Loucy (cell line): ENCODE measurements around the gene CUBN.

ENCODE experiments used
- H2AFZ ChIP-seq: fragments of 200-600 bp; sonication (generic); 2 replicates; pipeline ENCODE4 v1.6.0; 2016; ENCODE audit warnings: antibody characterized with exemption, mild to moderate bottlenecking, low read length, moderate library complexity
- H3F3A ChIP-seq: fragments of 200-600 bp; 2 replicates; pipeline ENCODE4 v1.6.0; 2016; ENCODE audit warnings: antibody characterized with exemption, low read depth, mild to moderate bottlenecking
- H3K27me3 ChIP-seq: fragments of 200-600 bp; sonication (generic); 2 replicates; pipeline ENCODE4 v1.6.1; 2014; ENCODE audit warnings: low read length, mild to moderate bottlenecking; ENCODE audit not compliant: insufficient read depth, poor library complexity, severe bottlenecking
- H3K36me3 ChIP-seq: fragments of 200-600 bp; sonication (generic); 2 replicates; pipeline ENCODE4 v1.6.1; 2016; ENCODE audit warnings: low read length; ENCODE audit not compliant: insufficient read depth
- H3K4me1 ChIP-seq: fragments of 200-600 bp; sonication (generic); 2 replicates; pipeline ENCODE4 v1.5.1; 2014; ENCODE audit warnings: low read length, mild to moderate bottlenecking; ENCODE audit not compliant: insufficient read depth, poor library complexity, severe bottlenecking
- H3K4me2 ChIP-seq: fragments of 200-600 bp; sonication (generic); 2 replicates; pipeline ENCODE4 v1.6.0; 2014; ENCODE audit warnings: antibody characterized with exemption, low read length, low read depth, mild to moderate bottlenecking; ENCODE audit not compliant: poor library complexity, severe bottlenecking
- H3K4me3 ChIP-seq: fragments of 200-600 bp; sonication (generic); 2 replicates; pipeline ENCODE4 v1.5.1; 2014; ENCODE audit warnings: low read length, mild to moderate bottlenecking, mixed read lengths; ENCODE audit not compliant: poor library complexity, severe bottlenecking
- H3K79me2 ChIP-seq: fragments of 200-600 bp; sonication (generic); 2 replicates; pipeline ENCODE4 v1.6.1; 2014; ENCODE audit warnings: low read length; ENCODE audit not compliant: insufficient read depth
- H3K9ac ChIP-seq: fragments of 200-600 bp; sonication (generic); 2 replicates; pipeline ENCODE4 v1.6.0; 2014; ENCODE audit warnings: mild to moderate bottlenecking, low read depth, low read length, moderate library complexity; ENCODE audit not compliant: poor library complexity, severe bottlenecking
- H3K9me2 ChIP-seq: fragments of 200-600 bp; sonication (generic); replicated peaks from 2 replicates; pipeline ENCODE4 v1.6.1; 2016; ENCODE audit warnings: low read depth, low read length, mixed read lengths
- H3K9me3 ChIP-seq: fragments of 200-600 bp; sonication (generic); 2 replicates; pipeline ENCODE4 v1.6.1; 2014; ENCODE audit warnings: mild to moderate bottlenecking, antibody characterized with exemption, low read length, low read depth; ENCODE audit not compliant: insufficient read depth
- H4K20me1 ChIP-seq: fragments of 200-600 bp; sonication (generic); 2 replicates; pipeline ENCODE4 v1.6.0; 2014; ENCODE audit warnings: antibody characterized with exemption, low read length, mild to moderate bottlenecking; ENCODE audit not compliant: insufficient read depth, poor library complexity, severe bottlenecking
- EZH2phosphoT487 ChIP-seq: fragments of 200-600 bp; IDR thresholded peaks from 2 replicates; pipeline ENCODE4 v1.6.1; 2018; ENCODE audit warnings: antibody characterized with exemption, mild to moderate bottlenecking, moderate library complexity, borderline replicate concordance
- TF ChIP-seq, protein P1 (sequence below): fragments of 200-600 bp; sonication (generic); conservative IDR thresholded peaks from 2 replicates; pipeline ENCODE4 v1.5.1; 2014; ENCODE audit warnings: mild to moderate bottlenecking, antibody characterized with exemption, low read length

The CUBN gene

DNA sequence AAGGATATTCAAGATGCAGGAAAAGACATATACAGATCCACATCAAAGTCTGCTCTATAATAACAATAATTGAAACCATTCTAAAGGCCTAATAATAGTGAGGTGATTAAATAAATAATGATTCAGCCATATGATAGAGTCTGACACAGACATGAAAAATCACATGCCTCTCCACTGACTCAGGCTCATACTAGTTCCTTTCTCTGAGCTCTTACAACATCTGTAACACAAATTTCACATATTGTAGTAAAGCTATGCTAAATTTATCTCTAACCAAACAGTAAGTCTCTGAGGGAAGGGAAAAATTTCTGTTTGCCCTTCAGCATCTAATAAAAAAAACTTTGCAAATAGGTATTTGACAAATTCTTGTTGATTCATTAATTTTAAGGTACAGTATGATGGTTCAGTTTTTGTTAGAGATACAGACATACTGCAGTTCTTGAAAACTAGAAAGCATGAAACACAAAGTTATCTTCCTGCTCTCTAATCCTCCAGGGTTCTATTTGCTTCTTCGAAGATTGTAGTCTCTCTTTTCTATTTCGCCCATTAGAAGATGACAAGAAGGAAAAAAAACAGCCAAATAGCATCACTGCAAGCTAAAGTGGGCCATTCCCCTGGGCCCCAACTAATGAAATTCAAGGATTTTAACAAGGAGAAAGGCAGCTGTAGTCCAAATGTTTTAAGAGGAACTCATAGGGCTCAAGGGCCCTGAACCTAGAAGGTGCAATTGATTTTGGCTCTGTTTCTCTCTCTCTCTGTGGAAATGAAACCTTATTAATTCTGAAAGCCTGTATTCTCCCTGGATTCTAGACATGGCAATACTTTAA, 53.9 kb downstream of the CUBN start:
- Histone ChIP-seq H2AFZ (no peak overlapping the region), H3K4me3 (no peak overlapping the region), H4K20me1 (no peaks in the 10 kb centered on the region), H3K9ac (no peak overlapping the region), H3K4me2 (no peak overlapping the region), H3K9me2 (no peaks in the 10 kb centered on the region), H3K27me3 (no peaks in the 10 kb centered on the region), H3F3A (no peaks in the 10 kb centered on the region), H3K9me3 (no peaks in the 10 kb centered on the region), H3K4me1 (peaks cover 6% of the 10 kb centered on the region), H3K36me3 (no peaks in the 10 kb centered on the region), H3K79me2 (no peaks in the 10 kb centered on the region)
- TF ChIP-seq, protein P1, sequence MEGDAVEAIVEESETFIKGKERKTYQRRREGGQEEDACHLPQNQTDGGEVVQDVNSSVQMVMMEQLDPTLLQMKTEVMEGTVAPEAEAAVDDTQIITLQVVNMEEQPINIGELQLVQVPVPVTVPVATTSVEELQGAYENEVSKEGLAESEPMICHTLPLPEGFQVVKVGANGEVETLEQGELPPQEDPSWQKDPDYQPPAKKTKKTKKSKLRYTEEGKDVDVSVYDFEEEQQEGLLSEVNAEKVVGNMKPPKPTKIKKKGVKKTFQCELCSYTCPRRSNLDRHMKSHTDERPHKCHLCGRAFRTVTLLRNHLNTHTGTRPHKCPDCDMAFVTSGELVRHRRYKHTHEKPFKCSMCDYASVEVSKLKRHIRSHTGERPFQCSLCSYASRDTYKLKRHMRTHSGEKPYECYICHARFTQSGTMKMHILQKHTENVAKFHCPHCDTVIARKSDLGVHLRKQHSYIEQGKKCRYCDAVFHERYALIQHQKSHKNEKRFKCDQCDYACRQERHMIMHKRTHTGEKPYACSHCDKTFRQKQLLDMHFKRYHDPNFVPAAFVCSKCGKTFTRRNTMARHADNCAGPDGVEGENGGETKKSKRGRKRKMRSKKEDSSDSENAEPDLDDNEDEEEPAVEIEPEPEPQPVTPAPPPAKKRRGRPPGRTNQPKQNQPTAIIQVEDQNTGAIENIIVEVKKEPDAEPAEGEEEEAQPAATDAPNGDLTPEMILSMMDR = no peak
- no peak for TF ChIP-seq EZH2phosphoT487

GRCh38 chr10:17074541-17074847, 55.1 kb downstream of the CUBN start:
- Histone ChIP-seq H3K27me3 (no peaks in the 10 kb centered on the region), H4K20me1 (no peaks in the 10 kb centered on the region), H3K9me3 (no peaks in the 10 kb centered on the region), H3K9ac (no peak overlapping the region), H3K36me3 (no peaks in the 10 kb centered on the region), H3K4me2 (no peak overlapping the region), H3K4me1 (peaks cover 6% of the 10 kb centered on the region), H3K4me3 (no peak overlapping the region), H3K79me2 (no peaks in the 10 kb centered on the region), H3F3A (no peaks in the 10 kb centered on the region), H2AFZ (no peak overlapping the region), H3K9me2 (no peaks in the 10 kb centered on the region)
- no peak for TF ChIP-seq EZH2phosphoT487
- TF ChIP-seq, protein P1 = no peak

- H3F3A ChIP-seq = no peaks in the 10 kb centered on the region
- no peak overlapping the region for H3K4me2 ChIP-seq
- H3K79me2 ChIP-seq = no peaks in the 10 kb centered on the region
- H3K4me3 ChIP-seq = no peak overlapping the region
- H3K9me3 ChIP-seq = no peaks in the 10 kb centered on the region
- H3K27me3 ChIP-seq = no peaks in the 10 kb centered on the region
- TF ChIP-seq, protein P1 = no peak
- TF ChIP-seq EZH2phosphoT487 = no peak
- H4K20me1 ChIP-seq = no peaks in the 10 kb centered on the region
- H3K4me1 ChIP-seq = peaks cover 6% of the 10 kb centered on the region
- no peak overlapping the region for H2AFZ ChIP-seq
- no peaks in the 10 kb centered on the region for H3K9me2 ChIP-seq
- no peaks in the 10 kb centered on the region for H3K36me3 ChIP-seq
- H3K9ac ChIP-seq = no peak overlapping the region
Observed at GRCh38 chr10:17073725-17074540, 55.7 kb downstream of the CUBN start.
